Measurements from ENCODE around the gene MRPL38.
"Not testable (repeated sequence)": the region's sequence is repeated elsewhere in the genome, so short reads cannot be mapped to it uniquely, and the experiment has no call there.

Gene MRPL38

DNA sequence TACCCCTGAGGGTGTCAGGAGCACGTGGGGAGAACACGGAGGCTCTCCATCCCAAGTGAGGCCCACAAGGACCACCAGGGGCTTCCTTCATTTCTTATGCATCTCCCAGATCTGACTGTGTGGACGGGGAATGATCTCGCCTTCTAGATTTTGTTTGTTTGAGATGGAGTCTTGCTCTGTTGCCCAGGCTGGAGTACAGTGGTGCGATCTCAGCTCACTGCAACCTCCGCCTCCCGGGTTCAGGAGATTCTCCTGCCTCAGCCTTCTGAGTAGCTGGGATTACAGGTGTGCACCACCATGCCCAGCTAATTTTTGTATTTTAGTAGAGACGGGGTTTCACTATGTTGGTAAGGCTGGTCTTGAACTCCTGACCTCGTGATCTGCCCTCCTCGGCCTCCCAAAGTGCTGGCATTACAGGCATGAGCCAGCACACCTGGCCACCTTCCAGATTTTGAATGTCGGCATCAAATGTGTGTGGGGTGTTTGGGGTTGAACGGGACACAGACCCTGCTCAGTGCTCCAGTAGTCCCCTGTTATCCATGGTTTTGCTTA is 35.9 kb downstream of the MRPL38 start:
- no CpG with 5 or more reads among the region's 12 CpGs for WGBS (ENCODE audit: insufficient coverage, insufficient read length)
- not testable (repeated sequence) for H3K9me3 ChIP-seq (ENCODE audit: control insufficient read depth, insufficient read depth, low read length); H3K4me3 ChIP-seq (ENCODE audit: low read length); H3K36me3 ChIP-seq (ENCODE audit: control insufficient read depth, insufficient read depth, low read length); H3K27ac ChIP-seq (ENCODE audit: low read length); DNase-seq (ENCODE audit: low read depth, low spot score); H3K27me3 ChIP-seq (ENCODE audit: control insufficient read depth, insufficient read depth, low read length); H3K4me1 ChIP-seq (ENCODE audit: control insufficient read depth, insufficient read depth, low read length)

DNA sequence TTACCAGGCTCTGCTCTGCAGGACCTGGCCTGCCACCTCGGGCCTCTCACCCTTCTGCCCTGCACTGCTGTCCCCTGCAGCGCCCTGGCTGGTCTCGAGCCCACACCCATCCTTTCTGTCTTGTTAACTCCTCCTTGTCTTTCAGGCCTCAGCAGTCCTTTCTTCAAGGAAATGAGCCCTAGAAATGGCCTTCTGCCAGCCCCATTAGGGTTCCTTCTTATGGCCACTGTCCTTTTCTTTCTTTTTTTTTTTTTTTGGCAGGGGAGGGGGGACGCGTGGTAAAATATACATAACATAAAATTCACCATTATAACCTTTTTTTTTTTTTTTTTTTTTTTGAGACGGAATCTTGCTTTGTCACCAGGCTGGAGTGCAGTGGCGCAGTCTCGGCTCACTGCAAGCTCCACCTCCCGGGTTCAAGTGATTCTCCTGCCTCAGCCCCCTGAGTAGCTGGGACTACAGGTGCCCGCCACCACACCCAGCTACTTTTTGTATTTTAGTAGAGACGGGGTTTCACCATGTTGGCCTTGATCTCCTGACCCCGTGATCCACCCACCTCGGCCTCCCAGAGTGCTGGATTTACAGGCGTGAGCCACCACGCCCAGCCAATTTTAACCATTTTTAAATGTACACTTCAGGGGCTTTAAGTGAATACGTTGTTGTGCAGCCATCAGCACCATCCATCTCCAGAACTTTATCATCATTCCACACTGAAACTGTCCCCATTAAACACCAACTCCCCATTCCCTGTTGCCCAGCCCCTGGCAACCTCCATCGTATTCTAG is 39.1 kb downstream of the MRPL38 start:
- not testable (repeated sequence) for DNase-seq (ENCODE audit: low read depth, low spot score); H3K36me3 ChIP-seq (ENCODE audit: control insufficient read depth, insufficient read depth, low read length); H3K4me3 ChIP-seq (ENCODE audit: low read length); H3K27ac ChIP-seq (ENCODE audit: low read length); H3K4me1 ChIP-seq (ENCODE audit: control insufficient read depth, insufficient read depth, low read length); H3K9me3 ChIP-seq (ENCODE audit: control insufficient read depth, insufficient read depth, low read length); H3K27me3 ChIP-seq (ENCODE audit: control insufficient read depth, insufficient read depth, low read length)
- no CpG with 5 or more reads among the region's 17 CpGs for WGBS (ENCODE audit: insufficient coverage, insufficient read length)

DNA sequence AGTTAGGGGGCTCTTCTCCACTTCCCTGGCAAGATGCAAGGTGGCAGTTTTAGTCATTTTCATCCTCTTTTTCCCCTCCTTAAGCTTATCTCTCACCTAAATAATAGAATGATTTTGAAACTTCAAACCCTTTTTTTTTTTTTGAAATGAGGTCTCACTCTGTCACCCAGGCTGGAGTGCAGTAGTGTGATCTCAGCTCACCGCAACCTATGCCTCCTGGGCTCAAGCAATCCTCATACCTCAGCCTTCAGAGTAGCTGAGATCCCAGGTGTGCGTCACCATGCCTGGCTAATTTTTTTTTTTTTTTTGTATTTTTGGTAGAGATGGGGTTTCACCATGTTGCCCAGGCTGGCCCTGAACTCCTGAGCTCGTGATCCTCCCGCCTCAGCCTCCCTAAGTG is 39.8 kb downstream of the MRPL38 start:
- not testable (repeated sequence) for DNase-seq (ENCODE audit: low read depth, low spot score); H3K4me3 ChIP-seq (ENCODE audit: low read length); H3K9me3 ChIP-seq (ENCODE audit: control insufficient read depth, insufficient read depth, low read length); H3K27ac ChIP-seq (ENCODE audit: low read length); H3K4me1 ChIP-seq (ENCODE audit: control insufficient read depth, insufficient read depth, low read length); H3K27me3 ChIP-seq (ENCODE audit: control insufficient read depth, insufficient read depth, low read length); H3K36me3 ChIP-seq (ENCODE audit: control insufficient read depth, insufficient read depth, low read length)
- no CpG with 5 or more reads among the region's 4 CpGs for WGBS (ENCODE audit: insufficient coverage, insufficient read length)

DNA sequence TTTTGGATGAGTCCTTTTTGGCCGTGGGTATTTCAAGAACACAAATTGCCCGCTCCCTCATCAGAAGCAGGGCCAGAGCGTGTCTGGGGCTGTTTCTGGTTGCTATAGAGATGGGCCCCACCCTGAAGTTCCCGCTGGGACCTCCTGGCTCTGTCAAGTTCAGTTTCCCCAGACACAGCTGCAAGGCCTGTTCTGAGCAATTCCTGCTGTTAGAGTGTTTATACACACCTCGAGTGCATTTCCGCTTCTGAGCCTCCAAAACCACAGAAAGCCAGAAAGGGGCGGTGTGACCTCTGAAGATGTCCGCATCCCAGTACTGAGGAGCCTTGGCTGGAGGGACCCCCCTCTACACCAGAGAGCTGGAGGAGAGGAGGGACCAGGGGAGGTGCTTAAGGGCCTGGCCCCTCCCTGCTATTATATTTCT is 40.2 kb downstream of the MRPL38 start:
- Histone ChIP-seq H3K36me3 (ENCODE audit: control insufficient read depth, insufficient read depth, low read length) (no peaks in the 10 kb centered on the region), H3K27ac (ENCODE audit: low read length) (no peak overlapping the region), H3K4me1 (ENCODE audit: control insufficient read depth, insufficient read depth, low read length) (peaks cover 2% of the 10 kb centered on the region; the same call in 1 of the 2 replicates), H3K9me3 (ENCODE audit: control insufficient read depth, insufficient read depth, low read length) (no peaks in the 10 kb centered on the region), H3K4me3 (ENCODE audit: low read length) (no peak overlapping the region), H3K27me3 (ENCODE audit: control insufficient read depth, insufficient read depth, low read length) (no peaks in the 10 kb centered on the region)
- WGBS (ENCODE audit: insufficient coverage, insufficient read length): no CpG with 5 or more reads among the region's 8 CpGs
- DNase-seq (ENCODE audit: low read depth, low spot score): no peak

DNA sequence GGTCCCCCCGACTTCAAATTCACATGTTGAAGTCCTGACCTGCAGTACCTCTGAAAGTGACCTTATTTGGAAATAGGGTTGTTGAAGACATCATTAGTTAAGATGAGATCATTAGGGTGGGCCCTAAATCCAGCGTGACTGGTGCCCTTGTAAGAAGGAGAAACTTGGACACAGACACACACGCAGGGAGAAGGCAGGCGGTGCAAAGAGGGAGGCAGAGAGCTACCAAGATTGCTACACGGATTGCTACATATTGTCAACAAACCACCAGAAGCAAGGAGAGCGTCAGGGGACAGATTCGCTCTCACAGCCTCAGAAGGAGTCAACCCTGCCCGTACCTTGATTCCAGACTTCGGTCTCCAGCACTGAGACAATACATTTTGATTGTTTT is 42.8 kb downstream of the MRPL38 start:
- WGBS (ENCODE audit: insufficient coverage, insufficient read length): no CpG with 5 or more reads among the region's 9 CpGs
- Histone ChIP-seq H3K36me3 (ENCODE audit: control insufficient read depth, insufficient read depth, low read length) (no peaks in the 10 kb centered on the region), H3K27ac (ENCODE audit: low read length) (no peak overlapping the region), H3K4me3 (ENCODE audit: low read length) (no peak overlapping the region), H3K4me1 (ENCODE audit: control insufficient read depth, insufficient read depth, low read length) (peaks cover 2% of the 10 kb centered on the region; the same call in 1 of the 2 replicates), H3K27me3 (ENCODE audit: control insufficient read depth, insufficient read depth, low read length) (no peaks in the 10 kb centered on the region), H3K9me3 (ENCODE audit: control insufficient read depth, insufficient read depth, low read length) (no peaks in the 10 kb centered on the region)
- no peak for DNase-seq (ENCODE audit: low read depth, low spot score)

DNA sequence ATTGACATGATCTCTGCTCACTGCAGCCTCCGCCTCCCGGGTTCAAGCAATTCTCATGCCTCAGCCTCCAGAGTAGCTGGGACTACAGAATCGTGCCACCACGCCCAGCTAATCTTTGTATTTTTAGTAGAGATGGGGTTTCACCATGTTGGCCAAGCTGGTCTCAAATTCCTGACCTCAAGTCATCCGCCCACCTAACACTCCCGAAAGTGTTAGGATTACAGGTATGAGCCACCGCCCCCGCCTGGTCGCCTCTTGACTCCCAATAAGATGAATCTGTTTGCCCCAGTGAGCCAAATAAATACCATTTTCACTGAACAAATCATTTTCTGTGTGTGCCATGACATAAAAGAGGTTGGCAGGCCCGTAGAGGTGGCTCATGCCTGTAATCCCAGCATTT is 45.3 kb downstream of the MRPL38 start:
- H3K36me3 ChIP-seq (ENCODE audit: control insufficient read depth, insufficient read depth, low read length); H3K9me3 ChIP-seq (ENCODE audit: control insufficient read depth, insufficient read depth, low read length); DNase-seq (ENCODE audit: low read depth, low spot score); H3K4me3 ChIP-seq (ENCODE audit: low read length); H3K27ac ChIP-seq (ENCODE audit: low read length); H3K27me3 ChIP-seq (ENCODE audit: control insufficient read depth, insufficient read depth, low read length); H3K4me1 ChIP-seq (ENCODE audit: control insufficient read depth, insufficient read depth, low read length): not testable (repeated sequence)
- no CpG with 5 or more reads among the region's 10 CpGs for WGBS (ENCODE audit: insufficient coverage, insufficient read length)

DNA sequence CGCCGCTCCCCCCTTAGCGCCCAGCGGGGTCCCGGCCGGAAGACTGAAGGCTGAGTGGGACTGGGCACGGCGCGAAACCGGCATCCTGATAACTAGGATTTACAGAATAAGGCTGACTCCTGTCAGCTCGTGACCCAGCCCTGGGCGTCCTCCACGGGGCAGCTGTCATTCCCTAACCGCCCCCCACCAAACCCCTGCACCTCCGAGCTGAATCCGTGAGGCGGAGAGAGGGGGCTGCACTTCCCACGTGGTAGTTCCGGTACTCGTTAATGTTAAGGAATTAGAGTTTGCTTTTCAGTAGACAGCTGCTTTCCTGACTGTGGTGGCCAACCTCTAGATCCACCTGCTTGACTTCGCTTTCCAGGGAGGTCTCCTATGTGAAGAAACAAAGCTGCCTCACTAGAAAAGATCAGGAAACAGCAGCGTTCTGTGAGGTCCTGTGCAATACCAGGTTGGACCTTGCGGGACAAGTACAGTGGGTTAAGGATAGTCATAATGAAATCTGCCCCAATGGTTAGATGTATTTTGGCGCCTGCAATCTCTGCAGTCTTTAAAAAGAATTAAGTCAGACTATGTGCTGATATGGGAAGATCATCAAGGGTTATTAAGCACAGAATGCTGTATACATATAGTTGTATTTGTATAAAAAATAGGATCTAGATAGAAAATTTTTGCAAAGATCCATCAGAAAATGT is 48.5 kb downstream of the MRPL38 start:
- no peak for DNase-seq (ENCODE audit: low read depth, low spot score)

DNA sequence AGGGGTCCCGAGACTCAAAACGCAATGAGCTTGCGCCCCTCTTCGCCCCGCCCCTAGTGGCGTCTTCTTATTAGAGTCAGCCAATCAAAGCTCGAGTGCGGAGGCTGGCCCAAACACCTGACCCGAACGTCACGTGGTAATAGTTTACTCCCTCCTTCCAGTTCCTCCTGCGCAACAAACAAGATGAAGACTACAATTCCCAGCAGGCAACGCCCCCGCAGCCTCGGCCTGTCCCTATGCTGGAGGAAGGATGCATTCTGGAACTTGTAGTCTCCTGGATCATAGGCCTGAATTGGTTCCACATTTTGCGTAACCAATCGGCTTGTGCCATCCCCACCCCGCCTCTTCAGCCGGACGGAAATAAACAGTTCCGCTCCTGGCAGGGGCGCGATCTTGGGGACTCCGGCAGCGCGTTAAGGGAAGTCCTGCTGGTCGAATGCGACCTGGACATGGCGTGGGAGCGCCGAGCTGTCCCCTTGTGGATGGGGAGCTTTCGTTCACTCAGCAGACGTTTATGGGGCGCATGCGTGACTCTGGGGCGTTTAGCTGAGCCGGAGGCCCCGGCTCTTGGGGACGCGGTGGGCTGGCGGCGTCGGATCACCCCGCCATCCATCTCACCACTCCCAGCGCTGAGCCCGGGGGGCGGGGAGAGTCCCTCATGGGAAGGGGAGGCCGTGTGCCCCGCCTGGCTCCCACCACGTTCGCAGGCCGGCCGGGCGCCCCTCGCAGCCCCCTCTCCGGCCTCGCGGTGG is 49.2 kb downstream of the MRPL38 start, which contains the start of gene WBP2:
WBP2 (minus strand) TSS at position 26 of the 752 bp plus-strand sequence. CDS start 38 bp downstream, outside the sequence.
- Histone ChIP-seq H3K27me3 (ENCODE audit: control insufficient read depth, insufficient read depth, low read length) (no peaks in the 10 kb centered on the region), H3K9me3 (ENCODE audit: control insufficient read depth, insufficient read depth, low read length) (no peaks in the 10 kb centered on the region), H3K4me3 (ENCODE audit: low read length) (peak within 1 kb of the TSS; percentile 94), H3K27ac (ENCODE audit: low read length) (no peak within 1 kb of the TSS), H3K4me1 (ENCODE audit: control insufficient read depth, insufficient read depth, low read length) (no peaks in the 10 kb centered on the region), H3K36me3 (ENCODE audit: control insufficient read depth, insufficient read depth, low read length) (peaks cover 3% of the 10 kb centered on the region)
- DNase-seq (ENCODE audit: low read depth, low spot score): peak; percentile 100
- WGBS (ENCODE audit: insufficient coverage, insufficient read length): no CpG with 5 or more reads among the region's 58 CpGs

More for the DNA sequence above, 48.5 kb downstream of the MRPL38 start:
- WGBS (ENCODE audit: insufficient coverage, insufficient read length): no CpG with 5 or more reads among the region's 24 CpGs
- Histone ChIP-seq H3K4me3 (ENCODE audit: low read length) (peak overlapping the region; percentile 94; the same call in 1 of the 2 replicates), H3K36me3 (ENCODE audit: control insufficient read depth, insufficient read depth, low read length) (peaks cover 2% of the 10 kb centered on the region; the same call in 1 of the 2 replicates), H3K27ac (ENCODE audit: low read length) (no peak overlapping the region), H3K27me3 (ENCODE audit: control insufficient read depth, insufficient read depth, low read length) (no peaks in the 10 kb centered on the region), H3K9me3 (ENCODE audit: control insufficient read depth, insufficient read depth, low read length) (no peaks in the 10 kb centered on the region), H3K4me1 (ENCODE audit: control insufficient read depth, insufficient read depth, low read length) (no peaks in the 10 kb centered on the region)

DNA sequence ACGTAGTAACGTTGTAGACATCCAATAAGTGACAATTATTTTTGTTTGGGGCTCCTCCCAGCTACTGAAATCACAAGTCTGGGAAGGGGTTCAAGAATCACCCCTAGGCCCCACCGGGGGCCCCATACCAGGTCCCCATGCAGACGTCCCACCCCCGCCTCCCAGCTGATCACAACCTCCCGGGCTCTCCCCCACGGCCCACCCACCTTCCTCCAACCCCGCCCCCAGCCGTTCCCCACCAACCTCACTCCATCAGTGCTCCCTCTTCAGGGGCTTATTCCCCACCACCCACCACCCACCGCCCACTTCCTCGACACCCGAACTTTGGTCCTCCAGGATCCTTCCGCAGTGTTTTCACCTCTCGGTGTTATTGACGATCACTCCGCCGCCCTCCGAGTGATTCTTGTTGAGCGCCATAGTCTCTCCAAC is 49.8 kb downstream of the MRPL38 start:
- WGBS (ENCODE audit: insufficient coverage, insufficient read length): no CpG with 5 or more reads among the region's 19 CpGs
- no peak overlapping the region for H3K27ac ChIP-seq (ENCODE audit: low read length)
- no peaks in the 10 kb centered on the region for H3K4me1 ChIP-seq (ENCODE audit: control insufficient read depth, insufficient read depth, low read length)

More for the DNA sequence above, 49.8 kb downstream of the MRPL38 start:
- Histone ChIP-seq H3K4me3 (ENCODE audit: low read length) (peak overlapping the region; percentile 75; the same call in 1 of the 2 replicates), H3K36me3 (ENCODE audit: control insufficient read depth, insufficient read depth, low read length) (peaks cover 4% of the 10 kb centered on the region), H3K9me3 (ENCODE audit: control insufficient read depth, insufficient read depth, low read length) (no peaks in the 10 kb centered on the region), H3K27me3 (ENCODE audit: control insufficient read depth, insufficient read depth, low read length) (no peaks in the 10 kb centered on the region)
- DNase-seq (ENCODE audit: low read depth, low spot score): no peak
